Esophagus muscularis mucosa (tissue), 4 donors: ENCODE data around the gene ZNF564.

ENCODE experiments used
- EP300 ChIP-seq: sonication (generic); formaldehyde crosslinking; IDR thresholded peaks from one replicate; pipeline ENCODE4 v1.6.1; 2017; ENCODE audit warnings: antibody characterized with exemption
- POLR2A ChIP-seq: fragments of 450-650 bp; IDR thresholded peaks from one replicate; pipeline ENCODE4 v1.6.1; 2017; ENCODE audit warnings: antibody characterized with exemption, moderate library complexity, mild to moderate bottlenecking, low read depth
- POLR2AphosphoS5 ChIP-seq, 2 donors: sonication (generic); formaldehyde crosslinking; IDR thresholded peaks; one replicate each; pipeline ENCODE4 v1.6.1; 2017; ENCODE audit warnings: antibody characterized with exemption in 2 of 2
- TF ChIP-seq, protein P1 (sequence below), 3 experiments: fragments of 200-600 bp in 2 of 3; fragments of 450-650 bp in 1 of 3; sonication (generic) in 2 of 3; IDR thresholded peaks; one replicate each; pipeline ENCODE4 v1.5.1; 2017 to 2019; ENCODE audit warnings: antibody characterized with exemption in 3 of 3, mild to moderate bottlenecking in 2 of 3, moderate library complexity in 1 of 3

DNA sequence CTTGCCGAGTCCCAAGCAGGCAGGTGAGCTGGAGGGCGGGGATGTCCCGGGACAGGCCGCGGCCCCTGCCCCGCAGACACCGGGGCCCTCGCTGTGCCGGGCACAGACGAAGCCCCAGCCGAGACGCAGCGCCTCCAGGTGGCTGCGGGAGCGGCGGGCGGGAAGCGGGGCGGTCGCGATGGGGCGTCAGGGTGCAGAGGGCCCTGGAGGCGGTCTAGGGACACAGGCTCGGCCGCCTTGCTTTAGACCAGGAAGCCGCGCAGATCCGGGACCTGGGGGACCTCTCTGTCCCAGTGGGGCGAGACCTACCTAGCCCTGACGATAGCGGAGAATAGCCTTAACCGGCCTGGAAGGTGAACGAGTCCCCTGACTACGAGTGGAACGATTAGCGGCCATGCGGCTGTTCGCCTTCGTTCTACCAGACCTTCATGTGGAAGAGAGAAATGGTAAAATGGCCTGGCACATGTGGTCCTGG is 4.2 kb upstream of the ZNF564 start:
- TF ChIP-seq, protein P1, sequence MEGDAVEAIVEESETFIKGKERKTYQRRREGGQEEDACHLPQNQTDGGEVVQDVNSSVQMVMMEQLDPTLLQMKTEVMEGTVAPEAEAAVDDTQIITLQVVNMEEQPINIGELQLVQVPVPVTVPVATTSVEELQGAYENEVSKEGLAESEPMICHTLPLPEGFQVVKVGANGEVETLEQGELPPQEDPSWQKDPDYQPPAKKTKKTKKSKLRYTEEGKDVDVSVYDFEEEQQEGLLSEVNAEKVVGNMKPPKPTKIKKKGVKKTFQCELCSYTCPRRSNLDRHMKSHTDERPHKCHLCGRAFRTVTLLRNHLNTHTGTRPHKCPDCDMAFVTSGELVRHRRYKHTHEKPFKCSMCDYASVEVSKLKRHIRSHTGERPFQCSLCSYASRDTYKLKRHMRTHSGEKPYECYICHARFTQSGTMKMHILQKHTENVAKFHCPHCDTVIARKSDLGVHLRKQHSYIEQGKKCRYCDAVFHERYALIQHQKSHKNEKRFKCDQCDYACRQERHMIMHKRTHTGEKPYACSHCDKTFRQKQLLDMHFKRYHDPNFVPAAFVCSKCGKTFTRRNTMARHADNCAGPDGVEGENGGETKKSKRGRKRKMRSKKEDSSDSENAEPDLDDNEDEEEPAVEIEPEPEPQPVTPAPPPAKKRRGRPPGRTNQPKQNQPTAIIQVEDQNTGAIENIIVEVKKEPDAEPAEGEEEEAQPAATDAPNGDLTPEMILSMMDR (IDR thresholded peaks at IDR 0.05) = no peak
- TF ChIP-seq EP300 (no peak), POLR2AphosphoS5 (IDR thresholded peaks at IDR 0.05) (no peak), POLR2A (no peak)
